OCI-LY1 (cell line): Measurements from ENCODE around the gene TLL2.

ENCODE experiments used
- H2AFZ ChIP-seq: fragments of 200-600 bp; sonication (generic), shearing (Covaris generic); 2 replicates; pipeline ENCODE4 v1.6.0; 2014; ENCODE audit warnings: antibody characterized with exemption, mild to moderate bottlenecking, low read length
- H3F3A ChIP-seq: fragments of 200-600 bp; sonication (generic), shearing (Covaris generic); 2 replicates; pipeline ENCODE4 v1.6.0; 2014; ENCODE audit warnings: mild to moderate bottlenecking, antibody characterized with exemption, low read length, moderate library complexity; ENCODE audit not compliant: insufficient read depth
- H3K27ac ChIP-seq: fragments of 200-600 bp; sonication (generic); 2 replicates; pipeline ENCODE4 v1.5.1; 2014; ENCODE audit warnings: low read length, mixed run types, mild to moderate bottlenecking, low read depth; ENCODE audit not compliant: poor library complexity, severe bottlenecking
- H3K27me3 ChIP-seq: fragments of 200-600 bp; sonication (generic); 2 replicates; pipeline ENCODE4 v1.6.0; 2014; ENCODE audit warnings: antibody characterized with exemption, mild to moderate bottlenecking, low read length, moderate library complexity; ENCODE audit not compliant: insufficient read depth
- H3K36me3 ChIP-seq: fragments of 200-600 bp; sonication (generic); 2 replicates; pipeline ENCODE4 v1.6.1; 2014; ENCODE audit warnings: mild to moderate bottlenecking, antibody characterized with exemption, low read length, moderate library complexity, mixed read lengths; ENCODE audit not compliant: insufficient read depth
- H3K4me1 ChIP-seq: fragments of 200-600 bp; sonication (generic); 2 replicates; pipeline ENCODE4 v1.5.1; 2014; ENCODE audit warnings: mild to moderate bottlenecking, low read length, moderate library complexity; ENCODE audit not compliant: insufficient read depth, severe bottlenecking
- H3K4me2 ChIP-seq: fragments of 200-600 bp; sonication (generic), shearing (Covaris generic); 2 replicates; pipeline ENCODE4 v1.6.1; 2014; ENCODE audit warnings: low read length
- H3K4me3 ChIP-seq: fragments of 200-600 bp; sonication (generic); 2 replicates; pipeline ENCODE4 v1.5.1; 2014; ENCODE audit warnings: low read length, low read depth, mild to moderate bottlenecking, mixed read lengths; ENCODE audit not compliant: poor library complexity, severe bottlenecking
- H3K79me2 ChIP-seq: fragments of 200-600 bp; shearing (Covaris generic); 2 replicates; pipeline ENCODE4 v1.6.1; 2016; ENCODE audit warnings: mixed run types, low read length, mixed read lengths; ENCODE audit not compliant: insufficient read depth
- H3K9ac ChIP-seq: fragments of 200-600 bp; sonication (generic), shearing (Covaris generic); 2 replicates; pipeline ENCODE4 v1.6.1; 2014; ENCODE audit warnings: mild to moderate bottlenecking, low read length, mixed read lengths
- H3K9me2 ChIP-seq: fragments of 200-600 bp; sonication (generic), shearing (Covaris generic); 2 replicates; pipeline ENCODE4 v1.6.1; 2014; ENCODE audit warnings: low read depth, mild to moderate bottlenecking, low read length, mixed read lengths
- H3K9me3 ChIP-seq: fragments of 200-600 bp; shearing (Covaris generic); 2 replicates; pipeline ENCODE4 v1.6.1; 2014; ENCODE audit warnings: low read length, mixed read lengths
- H4K20me1 ChIP-seq: fragments of 200-600 bp; sonication (generic), shearing (Covaris generic); 2 replicates; pipeline ENCODE4 v1.6.0; 2016; ENCODE audit warnings: mild to moderate bottlenecking, low read length; ENCODE audit not compliant: insufficient read depth
- CTCF ChIP-seq: fragments of 200-600 bp; sonication (generic), shearing (Covaris generic); IDR thresholded peaks from 2 replicates; pipeline ENCODE4 v1.5.1; 2017; ENCODE audit warnings: mild to moderate bottlenecking, antibody characterized with exemption, low read length, moderate library complexity, mixed read lengths
- EZH2 ChIP-seq: fragments of 200-600 bp; sonication (generic), shearing (Covaris generic); IDR thresholded peaks from 2 replicates; pipeline ENCODE4 v1.8.0; 2017; ENCODE audit warnings: borderline replicate concordance, mixed run types, mild to moderate bottlenecking, antibody characterized with exemption, low read length, moderate library complexity, mixed read lengths

Gene TLL2

GRCh38 chr10:96513305-96513697, 425 bp downstream of the TLL2 start:
- TF ChIP-seq EZH2 (no peak), CTCF (no peak)
- Histone ChIP-seq H3F3A (no peaks in the 10 kb centered on the region), H3K9me2 (no peaks in the 10 kb centered on the region), H3K4me1 (peaks cover 18% of the 10 kb centered on the region), H3K27me3 (no peaks in the 10 kb centered on the region), H3K9me3 (no peaks in the 10 kb centered on the region), H4K20me1 (no peaks in the 10 kb centered on the region), H3K27ac (no peak overlapping the region), H3K36me3 (no peaks in the 10 kb centered on the region), H2AFZ (no peak overlapping the region), H3K79me2 (no peaks in the 10 kb centered on the region), H3K4me2 (peak overlapping the region; percentile 90), H3K9ac (peak overlapping the region; percentile 23; the same call in 1 of the 2 replicates), H3K4me3 (peak overlapping the region; percentile 59)

- Histone ChIP-seq H4K20me1 (no peaks in the 10 kb centered on the region), H3K4me3 (peak overlapping the region; percentile 59), H3K79me2 (no peaks in the 10 kb centered on the region), H3K9ac (no peak overlapping the region), H3K4me1 (peaks cover 18% of the 10 kb centered on the region), H3F3A (no peaks in the 10 kb centered on the region), H3K36me3 (no peaks in the 10 kb centered on the region), H2AFZ (no peak overlapping the region), H3K9me3 (no peaks in the 10 kb centered on the region), H3K27ac (no peak overlapping the region), H3K4me2 (peak overlapping the region; percentile 90), H3K27me3 (no peaks in the 10 kb centered on the region), H3K9me2 (no peaks in the 10 kb centered on the region)
- TF ChIP-seq EZH2 (no peak), CTCF (no peak)
Measured at GRCh38 chr10:96512524-96513304, 1.0 kb downstream of the TLL2 start.

GRCh38 chr10:96511044-96511945, 2.4 kb downstream of the TLL2 start:
- Histone ChIP-seq H3K79me2 (no peaks in the 10 kb centered on the region), H4K20me1 (no peaks in the 10 kb centered on the region), H3K36me3 (no peaks in the 10 kb centered on the region), H2AFZ (no peak overlapping the region), H3K27me3 (no peaks in the 10 kb centered on the region), H3K4me2 (no peak overlapping the region), H3K9me3 (no peaks in the 10 kb centered on the region), H3K4me1 (peaks cover 18% of the 10 kb centered on the region), H3K9me2 (no peaks in the 10 kb centered on the region), H3K4me3 (no peak overlapping the region), H3F3A (no peaks in the 10 kb centered on the region), H3K27ac (no peak overlapping the region), H3K9ac (no peak overlapping the region)
- TF ChIP-seq EZH2 (no peak), CTCF (peak; percentile 49; the same call in 1 of the 2 replicates)
